MG63 (cell line): ENCODE data around the gene TMEM179. TPM values are rescaled to one million over a fixed set of nuclear protein-coding genes. Genes with fewer than 3 reads are reported as not detected.

ENCODE experiments used
- DNase-seq: peaks from one replicate; pipeline ENCODE4 v3.0.0-alpha.2; 2020
- H3K27me3 ChIP-seq: fragments of 250-450 bp; sonication (Bioruptor Pico); 2 replicates; pipeline ENCODE4 v1.5.1; 2020; ENCODE audit warnings: mild to moderate bottlenecking, moderate library complexity
- H3K36me3 ChIP-seq: fragments of 250-450 bp; sonication (Bioruptor Pico); 2 replicates; pipeline ENCODE4 v1.5.1; 2020; ENCODE audit warnings: mild to moderate bottlenecking, moderate library complexity
- H3K4me3 ChIP-seq: fragments of 250-450 bp; sonication (Bioruptor Pico); 2 replicates; pipeline ENCODE4 v1.5.1; 2020; ENCODE audit warnings: mild to moderate bottlenecking, moderate library complexity
- H3K9me3 ChIP-seq: fragments of 250-450 bp; sonication (Bioruptor Pico); 2 replicates; pipeline ENCODE4 v1.5.1; 2020; ENCODE audit warnings: mild to moderate bottlenecking, moderate library complexity
- total RNA-seq: library from RNA; depleted of rRNA; stranded (reverse); fragments of >200 nt; shearing (Covaris generic); gene quantifications from 2 replicates; pipeline ENCODE4 v1.2.3, GENCODE V29; 2014; ENCODE audit warnings: low replicate concordance; rRNA removed

The TMEM179 gene
- total RNA-seq, 1 experiment from 2014 or later = 1.1 TPM

- H3K9me3 ChIP-seq = no peaks in the 10 kb centered on the region
- H3K36me3 ChIP-seq = no peaks in the 10 kb centered on the region
- no peak overlapping the region for H3K4me3 ChIP-seq
- H3K27me3 ChIP-seq = peaks cover 5% of the 10 kb centered on the region; the same call in 1 of the 2 replicates
- no peak for DNase-seq
Measured at GRCh38 chr14:104548802-104549535, 55.6 kb downstream of the TMEM179 start.

- Histone ChIP-seq H3K27me3 (peaks cover 5% of the 10 kb centered on the region; the same call in 1 of the 2 replicates), H3K9me3 (no peaks in the 10 kb centered on the region), H3K36me3 (no peaks in the 10 kb centered on the region), H3K4me3 (no peak overlapping the region)
- no peak for DNase-seq
Measured at GRCh38 chr14:104547998-104548700, 56.4 kb downstream of the TMEM179 start.

GRCh38 chr14:104547310-104547997 lies 57.1 kb downstream of the TMEM179 start:
- H3K36me3 ChIP-seq = no peaks in the 10 kb centered on the region
- no peaks in the 10 kb centered on the region for H3K9me3 ChIP-seq
- no peak for DNase-seq
- peaks cover 5% of the 10 kb centered on the region; the same call in 1 of the 2 replicates for H3K27me3 ChIP-seq
- no peak overlapping the region for H3K4me3 ChIP-seq

GRCh38 chr14:104546591-104547309 lies 57.8 kb downstream of the TMEM179 start:
- Histone ChIP-seq H3K27me3 (peaks cover 5% of the 10 kb centered on the region; the same call in 1 of the 2 replicates), H3K4me3 (no peak overlapping the region), H3K9me3 (no peaks in the 10 kb centered on the region), H3K36me3 (no peaks in the 10 kb centered on the region)
- DNase-seq = no peak

GRCh38 chr14:104545942-104546501 lies 58.5 kb downstream of the TMEM179 start:
- DNase-seq = peak; percentile 16
- Histone ChIP-seq H3K27me3 (peaks cover 5% of the 10 kb centered on the region; the same call in 1 of the 2 replicates), H3K4me3 (no peak overlapping the region), H3K36me3 (no peaks in the 10 kb centered on the region), H3K9me3 (no peaks in the 10 kb centered on the region)

GRCh38 chr14:104545151-104545941 lies 59.2 kb downstream of the TMEM179 start:
- no peaks in the 10 kb centered on the region for H3K9me3 ChIP-seq
- no peak for DNase-seq
- peaks cover 5% of the 10 kb centered on the region; the same call in 1 of the 2 replicates for H3K27me3 ChIP-seq
- H3K36me3 ChIP-seq = no peaks in the 10 kb centered on the region
- no peak overlapping the region for H3K4me3 ChIP-seq

- no peaks in the 10 kb centered on the region for H3K9me3 ChIP-seq
- no peak overlapping the region for H3K4me3 ChIP-seq
- no peak for DNase-seq
- H3K27me3 ChIP-seq = peaks cover 5% of the 10 kb centered on the region; the same call in 1 of the 2 replicates
- no peaks in the 10 kb centered on the region for H3K36me3 ChIP-seq
Measured at GRCh38 chr14:104544362-104544961, 60.1 kb downstream of the TMEM179 start.

GRCh38 chr14:104542871-104543830 lies 61.4 kb downstream of the TMEM179 start:
- no peaks in the 10 kb centered on the region for H3K36me3 ChIP-seq
- H3K9me3 ChIP-seq = no peaks in the 10 kb centered on the region
- no peak overlapping the region for H3K4me3 ChIP-seq
- peaks cover 5% of the 10 kb centered on the region; the same call in 1 of the 2 replicates for H3K27me3 ChIP-seq
- no peak for DNase-seq

GRCh38 chr14:104541905-104542465 lies 62.6 kb downstream of the TMEM179 start:
- Histone ChIP-seq H3K4me3 (no peak overlapping the region), H3K36me3 (no peaks in the 10 kb centered on the region), H3K27me3 (peaks cover 5% of the 10 kb centered on the region; the same call in 1 of the 2 replicates), H3K9me3 (no peaks in the 10 kb centered on the region)
- no peak for DNase-seq

Other genes with a start within 250 kb of the TMEM179 start
- not detected in 2 replicates for gene C14orf180, start 25.0 kb downstream of the TMEM179 start, total RNA-seq
- 15.5 and 31.4 TPM in 2 replicates for gene INF2, start 84.8 kb upstream of the TMEM179 start, total RNA-seq
- 4.0 and 4.2 TPM in 2 replicates for gene ADSS1, start 119.5 kb upstream of the TMEM179 start, total RNA-seq
- gene SIVA1, start 148.4 kb upstream of the TMEM179 start, total RNA-seq = 166 and 169 TPM in 2 replicates
- 118 and 140 TPM in 2 replicates for gene AKT1, start 191.0 kb upstream of the TMEM179 start, total RNA-seq
- 2.5 and 3.9 TPM in 2 replicates for gene ZBTB42, start 196.3 kb upstream of the TMEM179 start, total RNA-seq